Activated T-helper 9 cell treated with anti-CD3 and anti-CD28 coated beads, Interleukin-2, amount 50 U/mL, for 16 hours (primary cell): Measurements from ENCODE around the gene PPIB.
"Not testable (repeated sequence)": the region's sequence is repeated elsewhere in the genome, so short reads cannot be mapped to it uniquely, and the experiment has no call there.

ENCODE experiments used
- DNase-seq: peaks from one replicate; pipeline ENCODE4 v3.0.0-alpha.2; 2020; ENCODE audit warnings: low read depth

PPIB gene

GRCh38 chr15:64110108-64110701 lies 52.6 kb downstream of the PPIB start:
- not testable (repeated sequence) for DNase-seq

GRCh38 chr15:64107337-64107736 lies 55.5 kb downstream of the PPIB start:
- no peak for DNase-seq
